Vagina (tissue), 2 donors: ENCODE measurements around the gene PLEKHG3. TPM values are rescaled to one million over a fixed set of nuclear protein-coding genes. Genes with fewer than 3 reads are reported as not detected.
A peak's percentile ranks its signal among the peaks of the same experiment; 100 is the strongest.

Experiments used
- DNase-seq, 2 donors: peaks; one replicate each; pipeline ENCODE4 v3.0.0-alpha.2; 2017; ENCODE audit errors: extremely low spot score in 2 of 2
- H3K27ac ChIP-seq: fragments of 200-600 bp; sonication (generic); one replicate; pipeline ENCODE4 v1.5.1; 2019
- H3K27me3 ChIP-seq: fragments of 200-600 bp; sonication (generic); one replicate; pipeline ENCODE4 v1.5.1; 2019
- H3K36me3 ChIP-seq, 2 donors: fragments of 200-600 bp; sonication (generic); one replicate each; pipeline ENCODE4 v1.5.1; 2017 to 2019
- H3K4me1 ChIP-seq: fragments of 200-600 bp; sonication (generic); one replicate; pipeline ENCODE4 v1.5.1; 2019
- H3K4me3 ChIP-seq, 2 donors: fragments of 200-600 bp; sonication (generic); 1 replicate in 1 of 2; 2 replicates in 1 of 2; pipeline ENCODE4 v1.5.1; 2016 to 2019
- H3K9me3 ChIP-seq: fragments of 200-600 bp; sonication (generic); one replicate; pipeline ENCODE4 v1.5.1; 2019
- POLR2A ChIP-seq, 2 donors: fragments of 450-650 bp; IDR thresholded peaks; one replicate each; pipeline ENCODE4 v1.6.1; 2017; ENCODE audit warnings: antibody characterized with exemption in 2 of 2, mild to moderate bottlenecking in 2 of 2, moderate library complexity in 2 of 2
- POLR2AphosphoS5 ChIP-seq, 2 donors: sonication (generic); formaldehyde crosslinking; IDR thresholded peaks; one replicate each; pipeline ENCODE4 v1.9.0; 2017; ENCODE audit warnings: antibody characterized with exemption in 2 of 2, mild to moderate bottlenecking in 2 of 2, low read depth in 1 of 2; ENCODE audit not compliant: insufficient read depth in 1 of 2
- intact Hi-C: fragments of 100-400 bp; cut with DNase I; formaldehyde crosslinking; loops from one replicate; pipeline ENCODE4 v1.15.1; 2023
- total RNA-seq: library from RNA; depleted of rRNA; stranded (reverse); fragments of >200 nt; gene quantifications from one replicate; pipeline ENCODE4 v1.2.3, GENCODE V29; 2016
- TF ChIP-seq, protein P1 (sequence below), 3 experiments: fragments of 450-650 bp in 2 of 3; fragments of 200-600 bp in 1 of 3; sonication (generic) in 1 of 3; IDR thresholded peaks; one replicate each; pipeline ENCODE4 v1.5.1; 2017 to 2019; ENCODE audit warnings: antibody characterized with exemption in 3 of 3, mild to moderate bottlenecking in 2 of 3, moderate library complexity in 2 of 3

PLEKHG3 gene
- total RNA-seq, 1 donor from 2014 or later = 50.1 TPM

GRCh38 chr14:64754685-64755084 lies 50.5 kb downstream of the PLEKHG3 start:
- no peak for DNase-seq
- no peak for TF ChIP-seq POLR2AphosphoS5 (IDR thresholded peaks at IDR 0.05; ENCODE audit: insufficient read depth in 1 of 2, low read depth in 1 of 2)
- Histone ChIP-seq H3K4me1 (peaks cover 20% of the 10 kb centered on the region), H3K27ac (no peak overlapping the region), H3K36me3 (no peaks in the 10 kb centered on the region), H3K4me3 (no peak overlapping the region), H3K27me3 (no peaks in the 10 kb centered on the region), H3K9me3 (no peaks in the 10 kb centered on the region)
- intact Hi-C loops = no loop called here

GRCh38 chr14:64755781-64756221 lies 51.6 kb downstream of the PLEKHG3 start:
- intact Hi-C loops = no loop called here

DNA sequence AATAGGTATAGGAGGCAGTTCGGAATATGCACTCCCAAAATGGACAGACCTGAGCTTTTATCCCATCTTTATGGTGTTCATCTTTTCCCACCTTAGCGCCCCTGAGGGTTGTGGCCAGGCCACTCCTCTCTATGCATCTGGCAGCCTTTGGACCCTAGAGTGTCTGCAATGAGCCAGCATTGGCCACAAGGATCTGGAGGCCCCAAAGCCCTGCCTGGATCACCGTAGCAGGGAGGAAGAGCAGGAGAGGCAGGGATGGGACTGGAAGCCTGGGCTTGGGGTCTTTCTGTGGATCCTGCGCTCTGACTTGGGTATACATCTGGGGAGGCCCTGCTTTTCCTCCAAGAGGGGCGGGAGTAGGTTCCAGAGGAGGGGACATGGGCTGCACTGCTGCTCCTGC lies 52.5 kb downstream of the PLEKHG3 start:
- intact Hi-C loops = no loop called here
- H3K4me3 ChIP-seq = no peak overlapping the region
- H3K4me1 ChIP-seq = peaks cover 29% of the 10 kb centered on the region
- H3K9me3 ChIP-seq = no peaks in the 10 kb centered on the region
- TF ChIP-seq, protein P1, sequence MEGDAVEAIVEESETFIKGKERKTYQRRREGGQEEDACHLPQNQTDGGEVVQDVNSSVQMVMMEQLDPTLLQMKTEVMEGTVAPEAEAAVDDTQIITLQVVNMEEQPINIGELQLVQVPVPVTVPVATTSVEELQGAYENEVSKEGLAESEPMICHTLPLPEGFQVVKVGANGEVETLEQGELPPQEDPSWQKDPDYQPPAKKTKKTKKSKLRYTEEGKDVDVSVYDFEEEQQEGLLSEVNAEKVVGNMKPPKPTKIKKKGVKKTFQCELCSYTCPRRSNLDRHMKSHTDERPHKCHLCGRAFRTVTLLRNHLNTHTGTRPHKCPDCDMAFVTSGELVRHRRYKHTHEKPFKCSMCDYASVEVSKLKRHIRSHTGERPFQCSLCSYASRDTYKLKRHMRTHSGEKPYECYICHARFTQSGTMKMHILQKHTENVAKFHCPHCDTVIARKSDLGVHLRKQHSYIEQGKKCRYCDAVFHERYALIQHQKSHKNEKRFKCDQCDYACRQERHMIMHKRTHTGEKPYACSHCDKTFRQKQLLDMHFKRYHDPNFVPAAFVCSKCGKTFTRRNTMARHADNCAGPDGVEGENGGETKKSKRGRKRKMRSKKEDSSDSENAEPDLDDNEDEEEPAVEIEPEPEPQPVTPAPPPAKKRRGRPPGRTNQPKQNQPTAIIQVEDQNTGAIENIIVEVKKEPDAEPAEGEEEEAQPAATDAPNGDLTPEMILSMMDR (IDR thresholded peaks at IDR 0.05) = no peak
- no peak for TF ChIP-seq POLR2AphosphoS5 (IDR thresholded peaks at IDR 0.05; ENCODE audit: insufficient read depth in 1 of 2, low read depth in 1 of 2)
- TF ChIP-seq POLR2A (IDR thresholded peaks at IDR 0.05) = no peak
- no peaks in the 10 kb centered on the region for H3K36me3 ChIP-seq
- no peak overlapping the region for H3K27ac ChIP-seq
- no peak for DNase-seq
- no peaks in the 10 kb centered on the region for H3K27me3 ChIP-seq

More at GRCh38 chr14:64755781-64756221, 51.6 kb downstream of the PLEKHG3 start:
- TF ChIP-seq POLR2A (IDR thresholded peaks at IDR 0.05) = no peak
- TF ChIP-seq, protein P1 (IDR thresholded peaks at IDR 0.05) = no peak
- TF ChIP-seq POLR2AphosphoS5 (IDR thresholded peaks at IDR 0.05; ENCODE audit: insufficient read depth in 1 of 2, low read depth in 1 of 2) = peak in 1 of 2 donors; percentile 76
- Histone ChIP-seq H3K4me3 (no peak overlapping the region), H3K27ac (no peak overlapping the region), H3K4me1 (peaks cover 20% of the 10 kb centered on the region), H3K27me3 (no peaks in the 10 kb centered on the region), H3K36me3 (no peaks in the 10 kb centered on the region), H3K9me3 (no peaks in the 10 kb centered on the region)
- no peak for DNase-seq

GRCh38 chr14:64757601-64758000 lies 53.4 kb downstream of the PLEKHG3 start:
- H3K27me3 ChIP-seq = no peaks in the 10 kb centered on the region

GRCh38 chr14:64758025-64758521 lies 53.8 kb downstream of the PLEKHG3 start:
- Histone ChIP-seq H3K4me1 (peaks cover 43% of the 10 kb centered on the region), H3K9me3 (no peaks in the 10 kb centered on the region), H3K36me3 (no peaks in the 10 kb centered on the region), H3K27me3 (no peaks in the 10 kb centered on the region), H3K4me3 (no peak overlapping the region), H3K27ac (peak overlapping the region; percentile 21)
- DNase-seq = no peak
- intact Hi-C loops = no loop called here
- TF ChIP-seq POLR2AphosphoS5 (IDR thresholded peaks at IDR 0.05; ENCODE audit: insufficient read depth in 1 of 2, low read depth in 1 of 2) (no peak), POLR2A (IDR thresholded peaks at IDR 0.05) (no peak)
- TF ChIP-seq, protein P1 (IDR thresholded peaks at IDR 0.05) = no peak

More at GRCh38 chr14:64757601-64758000, 53.4 kb downstream of the PLEKHG3 start:
- Histone ChIP-seq H3K36me3 (no peaks in the 10 kb centered on the region), H3K9me3 (no peaks in the 10 kb centered on the region), H3K4me3 (no peak overlapping the region), H3K27ac (no peak overlapping the region), H3K4me1 (peaks cover 38% of the 10 kb centered on the region)
- TF ChIP-seq POLR2A (IDR thresholded peaks at IDR 0.05) (no peak), POLR2AphosphoS5 (IDR thresholded peaks at IDR 0.05; ENCODE audit: insufficient read depth in 1 of 2, low read depth in 1 of 2) (no peak)
- TF ChIP-seq, protein P1 (IDR thresholded peaks at IDR 0.05) = no peak
- no peak for DNase-seq
- intact Hi-C loops = no loop called here
